GM12878 (cell line): ENCODE results near the gene ACSS1. TPM values are rescaled to one million over a fixed set of nuclear protein-coding genes. Genes with fewer than 3 reads are reported as not detected.

ENCODE experiments used
- ATAC-seq: fragments of 200-7000 bp; cut with Tn5 transposase; 3 replicates; pipeline ENCODE4 v1.9.1; 2020; ENCODE audit warnings: mild to moderate bottlenecking, moderate library complexity
- BruUV-seq: library from RNA; stranded (reverse); fragments of 400-500 nt; replicated peaks from 2 replicates; lab custom pipeline; 2021; lab: Mats Ljungman, UMichigan
- CTCF ChIA-PET: fragments of 300-600 bp; sonication (Branson Sonifier 250); formaldehyde crosslinking; extraction: SDS; loops from one replicate; lab custom pipeline; 2021; ENCODE audit warnings: inconsistent platforms; lab: Yijun Ruan, JAX
- POLR2A ChIA-PET: fragments of 350-600 bp; formaldehyde crosslinking; extraction: SDS; loops from one replicate; lab custom pipeline; 2021; ENCODE audit warnings: inconsistent platforms; lab: Charles Lee
- RAD21 ChIA-PET: fragments of 300-600 bp; sonication (Branson Sonifier 250); formaldehyde crosslinking; loops from one replicate; lab custom pipeline; 2023; ENCODE audit warnings: antibody characterized with exemption; ENCODE audit not compliant: unreplicated experiment; lab: Charles Lee
- SMC1A ChIA-PET: fragments of 300-600 bp; sonication (Branson Sonifier 250); formaldehyde crosslinking; loops from one replicate; lab custom pipeline; 2023; ENCODE audit not compliant: unreplicated experiment, uncharacterized antibody; lab: Charles Lee
- DNase-seq: peaks from one replicate; pipeline ENCODE4 v3.0.0-alpha.2; 2011; ENCODE audit warnings: low read depth, low spot score
- FAIRE-seq: peaks from 3 replicates; lab custom pipeline; 2011; peaks lifted over from hg19 to GRCh38; lab: Jason Lieb, UNC
- H2AFZ ChIP-seq: 2 replicates; pipeline ENCODE4 v1.6.0; 2011; ENCODE audit warnings: low read depth, low read length, control low read depth; ENCODE audit not compliant: control insufficient read depth
- H3K27ac ChIP-seq: 2 replicates; pipeline ENCODE4 v1.5.1; 2011; ENCODE audit warnings: control low read depth; ENCODE audit not compliant: control insufficient read depth, insufficient read depth
- H3K27me3 ChIP-seq, 2 experiments: replicated peaks in 1 of 2; 2 replicates each; pipeline versions ENCODE4 v1.6.0 to v1.6.1; 2011; ENCODE audit warnings: low read length in 1 of 2; ENCODE audit not compliant: control insufficient read depth in 2 of 2, insufficient read depth in 2 of 2
- H3K36me3 ChIP-seq, 2 experiments: 2 replicates each; pipeline ENCODE4 v1.5.1; 2011; ENCODE audit warnings: low read length in 1 of 2; ENCODE audit not compliant: control insufficient read depth in 2 of 2, insufficient read depth in 2 of 2
- H3K4me1 ChIP-seq: 2 replicates; pipeline ENCODE4 v1.6.1; 2011; ENCODE audit warnings: mild to moderate bottlenecking, low read length, moderate library complexity, mixed read lengths; ENCODE audit not compliant: control insufficient read depth, insufficient read depth
- H3K4me2 ChIP-seq: 2 replicates; pipeline ENCODE4 v1.6.0; 2011; ENCODE audit warnings: control low read depth; ENCODE audit not compliant: control insufficient read depth, insufficient read depth
- H3K4me3 ChIP-seq: fragments of 200-600 bp; sonication (generic); 2 replicates; pipeline ENCODE4 v1.5.1; 2016
- H3K79me2 ChIP-seq: 2 replicates; pipeline ENCODE4 v1.6.0; 2011; ENCODE audit warnings: low read length; ENCODE audit not compliant: control insufficient read depth, insufficient read depth
- H3K9ac ChIP-seq: 2 replicates; pipeline ENCODE4 v1.8.0; 2011; ENCODE audit warnings: low read length, control low read depth, mixed read lengths; ENCODE audit not compliant: control insufficient read depth, insufficient read depth
- H3K9me3 ChIP-seq: replicated peaks from 3 replicates; pipeline ENCODE4 v1.5.1; 2011; ENCODE audit warnings: mild to moderate bottlenecking, low read length; ENCODE audit not compliant: control insufficient read depth, insufficient read depth
- H4K20me1 ChIP-seq: 2 replicates; pipeline ENCODE4 v1.6.0; 2011; ENCODE audit not compliant: control insufficient read depth, insufficient read depth
- BHLHE40 ChIP-seq, 2 experiments: fragments of 450-650 bp in 1 of 2; IDR thresholded peaks; 2 replicates each; pipeline ENCODE4 v1.6.1; 2011 to 2017; ENCODE audit warnings: low read depth in 2 of 2, borderline replicate concordance in 1 of 2, improper control_type of control experiment in 1 of 2, low read length in 1 of 2, mild to moderate bottlenecking in 1 of 2
- GABPA ChIP-seq: IDR thresholded peaks from 2 replicates; pipeline ENCODE4 v1.6.1; 2014; ENCODE audit warnings: antibody characterized with exemption, low read depth, mild to moderate bottlenecking, inconsistent platforms
- MYC ChIP-seq: IDR thresholded peaks from 2 replicates; pipeline ENCODE4 v1.6.1; 2011; ENCODE audit warnings: mild to moderate bottlenecking, low read length, moderate library complexity, inconsistent platforms; ENCODE audit not compliant: insufficient read depth, insufficient replicate concordance, insufficient read length, severe bottlenecking
- NR2C2 ChIP-seq: IDR thresholded peaks from 2 replicates; pipeline ENCODE4 v1.6.1; 2011; ENCODE audit warnings: borderline replicate concordance, low read depth; ENCODE audit not compliant: control insufficient read depth, insufficient read length
- NRF1 ChIP-seq: conservative IDR thresholded peaks from 2 replicates; pipeline ENCODE4 v1.6.1; 2011; ENCODE audit warnings: mild to moderate bottlenecking, low read depth, low read length, improper control_type of control experiment
- SMARCA5 ChIP-seq: fragments of 450-650 bp; IDR thresholded peaks from 2 replicates; pipeline ENCODE4 v1.6.1; 2017; ENCODE audit warnings: mild to moderate bottlenecking
- SUZ12 ChIP-seq: fragments of 200-600 bp; sonication (generic); IDR thresholded peaks from one replicate; pipeline ENCODE4 v1.6.1; 2018; ENCODE audit warnings: antibody characterized with exemption, mild to moderate bottlenecking; ENCODE audit not compliant: unreplicated experiment
- TARDBP ChIP-seq: IDR thresholded peaks from 2 replicates; pipeline ENCODE4 v1.6.1; 2016; ENCODE audit warnings: borderline replicate concordance
- ZBTB33 ChIP-seq: fragments of 450-650 bp; IDR thresholded peaks from 2 replicates; pipeline ENCODE4 v1.6.1; 2017; ENCODE audit warnings: mild to moderate bottlenecking
- ZNF622 ChIP-seq: fragments of 450-650 bp; IDR thresholded peaks from 2 replicates; pipeline ENCODE4 v1.6.1; 2017; ENCODE audit warnings: mild to moderate bottlenecking, inconsistent platforms
- WGBS: methylation state at CpG from one replicate; pipeline ENCODE4 v1.1.6; 2016; ENCODE audit warnings: low lambda C conversion rate; ENCODE audit not compliant: insufficient replicate concordance, insufficient coverage; ENCODE audit errors: missing lambda C conversion rate; 5-methylcytosine and 5-hydroxymethylcytosine counted together
- in situ Hi-C: fragments of 300-500 bp; cut with MboI; formaldehyde crosslinking; loops from 9 replicates; pipeline ENCODE4 v1.14.3; 2018; ENCODE audit warnings: mixed read lengths
- intact Hi-C: fragments of 100-400 bp; cut with micrococcal nuclease; formaldehyde crosslinking; loops from one replicate; pipeline ENCODE4 v1.14.2; 2022; ENCODE audit not compliant: unreplicated experiment
- polyA plus RNA-seq, 11 experiments: library from polyadenylated mRNA; depleted of rRNA in 4 of 11; unstranded in 6 of 11; stranded (reverse) in 5 of 11; fragments of >200 nt; fragmentation: Nextera tagmentation in 4 of 11; fragmentation: Illumina TruSeq in 1 of 11; extraction: Ambion mirVana in 4 of 11; extraction: Trizol in 1 of 11; gene quantifications; 1 replicate in 1 of 11; 2 replicates in 10 of 11; pipeline versions ENCODE4 v1.2.1 to v1.2.3, GENCODE V29; 2011 to 2016; ENCODE audit warnings: inconsistent platforms in 2 of 11, missing spikeins in 2 of 11, low read depth in 1 of 11
- total RNA-seq, 4 experiments: library from RNA; depleted of rRNA in 3 of 4; stranded (reverse); fragments of >200 nt in 3 of 4; fragmentation: Illumina TruSeq in 1 of 4; extraction: Trizol in 1 of 4; gene quantifications; 2 replicates each; pipeline versions ENCODE4 v1.2.1 to v1.2.3, GENCODE V29; 2013 to 2021
- TF ChIP-seq, protein P1 (sequence below): fragments of 450-650 bp; IDR thresholded peaks from 2 replicates; pipeline ENCODE4 v1.6.1; 2018; ENCODE audit warnings: mild to moderate bottlenecking, low read depth, moderate library complexity; ENCODE audit not compliant: partially characterized antibody
- TF ChIP-seq, protein P2 (sequence below): IDR thresholded peaks from 2 replicates; pipeline ENCODE4 v1.6.1; 2011; ENCODE audit warnings: low read depth, mild to moderate bottlenecking, low read length, moderate library complexity, borderline replicate concordance; ENCODE audit errors: extremely low read depth

ACSS1 gene
- total and polyA plus RNA-seq, 10 of the 15 experiments (the other 5 are each of a cell fraction or from before 2014, with no cell fraction given), result 1.3 to 44.9 (median 31.1) TPM

- no peak for ATAC-seq
- no peaks in the 10 kb centered on the region for H3K4me1 ChIP-seq
- no peaks in the 10 kb centered on the region for H4K20me1 ChIP-seq
- no peak overlapping the region for H3K4me2 ChIP-seq
- no peaks in the 10 kb centered on the region; the same call in 2 of the 3 replicates for H3K9me3 ChIP-seq
- ChIA-PET RAD21 (no interaction called here), SMC1A (no interaction called here), CTCF (no interaction called here), POLR2A (no interaction called here)
- H3K27me3 ChIP-seq, result peaks cover 16% of the 10 kb centered on the region in 2 experiments
- H2AFZ ChIP-seq, result no peak overlapping the region
- intact Hi-C loops, result no loop called here
- DNase-seq, result no peak
- H3K36me3 ChIP-seq, result no peaks in the 10 kb centered on the region; a peak in 1 of 4 replicates
- no peaks in the 10 kb centered on the region for H3K79me2 ChIP-seq
- H3K4me3 ChIP-seq, result no peak overlapping the region
- no peak for FAIRE-seq
- in situ Hi-C loops, result no loop called here
- no peak overlapping the region for H3K9ac ChIP-seq
- 58% methylated on average over 49 of the region's 54 CpGs for WGBS
- H3K27ac ChIP-seq, result no peak overlapping the region
- no peak for TF ChIP-seq SUZ12
- no peak for TF ChIP-seq TARDBP
- TF ChIP-seq ZBTB33, result no peak
- TF ChIP-seq SMARCA5, result no peak
- TF ChIP-seq NRF1, result no peak
- TF ChIP-seq NR2C2, result no peak
- TF ChIP-seq BHLHE40 (IDR thresholded peaks at IDR 0.05; ENCODE audit: borderline replicate concordance in 1 of 2, low read depth in 2 of 2, low read length in 1 of 2), result no peak
- TF ChIP-seq, protein P1, sequence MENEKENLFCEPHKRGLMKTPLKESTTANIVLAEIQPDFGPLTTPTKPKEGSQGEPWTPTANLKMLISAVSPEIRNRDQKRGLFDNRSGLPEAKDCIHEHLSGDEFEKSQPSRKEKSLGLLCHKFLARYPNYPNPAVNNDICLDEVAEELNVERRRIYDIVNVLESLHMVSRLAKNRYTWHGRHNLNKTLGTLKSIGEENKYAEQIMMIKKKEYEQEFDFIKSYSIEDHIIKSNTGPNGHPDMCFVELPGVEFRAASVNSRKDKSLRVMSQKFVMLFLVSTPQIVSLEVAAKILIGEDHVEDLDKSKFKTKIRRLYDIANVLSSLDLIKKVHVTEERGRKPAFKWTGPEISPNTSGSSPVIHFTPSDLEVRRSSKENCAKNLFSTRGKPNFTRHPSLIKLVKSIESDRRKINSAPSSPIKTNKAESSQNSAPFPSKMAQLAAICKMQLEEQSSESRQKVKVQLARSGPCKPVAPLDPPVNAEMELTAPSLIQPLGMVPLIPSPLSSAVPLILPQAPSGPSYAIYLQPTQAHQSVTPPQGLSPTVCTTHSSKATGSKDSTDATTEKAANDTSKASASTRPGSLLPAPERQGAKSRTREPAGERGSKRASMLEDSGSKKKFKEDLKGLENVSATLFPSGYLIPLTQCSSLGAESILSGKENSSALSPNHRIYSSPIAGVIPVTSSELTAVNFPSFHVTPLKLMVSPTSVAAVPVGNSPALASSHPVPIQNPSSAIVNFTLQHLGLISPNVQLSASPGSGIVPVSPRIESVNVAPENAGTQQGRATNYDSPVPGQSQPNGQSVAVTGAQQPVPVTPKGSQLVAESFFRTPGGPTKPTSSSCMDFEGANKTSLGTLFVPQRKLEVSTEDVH, result no peak
- TF ChIP-seq GABPA, result no peak
- TF ChIP-seq ZNF622, result no peak
- no peak for TF ChIP-seq MYC
- TF ChIP-seq, protein P2, sequence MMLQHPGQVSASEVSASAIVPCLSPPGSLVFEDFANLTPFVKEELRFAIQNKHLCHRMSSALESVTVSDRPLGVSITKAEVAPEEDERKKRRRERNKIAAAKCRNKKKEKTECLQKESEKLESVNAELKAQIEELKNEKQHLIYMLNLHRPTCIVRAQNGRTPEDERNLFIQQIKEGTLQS, result no peak
- no TSS peak for BruUV-seq
These were observed 26.1 kb upstream of the ACSS1 start for GRCh38 chr20:25083773-25084625.
